ENCODE data around the gene FANCE.
"Not testable (repeated sequence)": the region's sequence is repeated elsewhere in the genome, so short reads cannot be mapped to it uniquely, and the experiment has no call there.

FANCE gene

GRCh38 chr6:35426074-35426473 is 26.1 kb upstream of the FANCE start:
- Mint-ChIP-seq H3K9me3 (no peaks in the 10 kb centered on the region), H3K27me3 (no peaks in the 10 kb centered on the region), H3K36me3 (peaks cover 24% of the 10 kb centered on the region), H3K4me3 (no peak overlapping the region), H3K27ac (no peak overlapping the region), H3K4me1 (no peaks in the 10 kb centered on the region)

GRCh38 chr6:35427435-35427834 is 24.7 kb upstream of the FANCE start:
- Mint-ChIP-seq H3K36me3 (peaks cover 21% of the 10 kb centered on the region), H3K4me3 (no peak overlapping the region), H3K27me3 (no peaks in the 10 kb centered on the region), H3K9me3 (no peaks in the 10 kb centered on the region), H3K27ac (no peak overlapping the region), H3K4me1 (no peaks in the 10 kb centered on the region)

- Mint-ChIP-seq H3K4me1 (no peaks in the 10 kb centered on the region), H3K36me3 (peaks cover 21% of the 10 kb centered on the region), H3K27me3 (no peaks in the 10 kb centered on the region), H3K9me3 (no peaks in the 10 kb centered on the region), H3K27ac (no peak overlapping the region), H3K4me3 (no peak overlapping the region)
These were observed 24.3 kb upstream of the FANCE start for GRCh38 chr6:35427851-35428321.

GRCh38 chr6:35428421-35429149 is 23.6 kb upstream of the FANCE start:
- H3K9me3 Mint-ChIP-seq, result no peaks in the 10 kb centered on the region
- no peak overlapping the region for H3K27ac Mint-ChIP-seq
- peaks cover 20% of the 10 kb centered on the region for H3K36me3 Mint-ChIP-seq
- H3K4me1 Mint-ChIP-seq, result no peaks in the 10 kb centered on the region
- no peaks in the 10 kb centered on the region for H3K27me3 Mint-ChIP-seq
- H3K4me3 Mint-ChIP-seq, result no peak overlapping the region

- H3K9me3 Mint-ChIP-seq, result no peaks in the 10 kb centered on the region
- H3K4me1 Mint-ChIP-seq, result no peaks in the 10 kb centered on the region
- H3K27ac Mint-ChIP-seq, result no peak overlapping the region
- no peak overlapping the region for H3K4me3 Mint-ChIP-seq
- H3K27me3 Mint-ChIP-seq, result no peaks in the 10 kb centered on the region
- H3K36me3 Mint-ChIP-seq, result peaks cover 20% of the 10 kb centered on the region
These were observed 22.7 kb upstream of the FANCE start for GRCh38 chr6:35429463-35429862.

- Mint-ChIP-seq H3K27ac (no peak overlapping the region), H3K4me3 (no peak overlapping the region), H3K9me3 (no peaks in the 10 kb centered on the region), H3K4me1 (no peaks in the 10 kb centered on the region), H3K27me3 (no peaks in the 10 kb centered on the region), H3K36me3 (peaks cover 12% of the 10 kb centered on the region)
These were observed 19.8 kb upstream of the FANCE start for GRCh38 chr6:35432291-35432690.

- not testable (repeated sequence) for H3K27ac Mint-ChIP-seq, H3K4me1 Mint-ChIP-seq, H3K4me3 Mint-ChIP-seq, H3K27me3 Mint-ChIP-seq, H3K9me3 Mint-ChIP-seq
- peaks cover 12% of the 10 kb centered on the region for H3K36me3 Mint-ChIP-seq
These were observed 19.4 kb upstream of the FANCE start for GRCh38 chr6:35432702-35433101.

GRCh38 chr6:35435074-35435837 is 16.9 kb upstream of the FANCE start:
- no peaks in the 10 kb centered on the region for H3K4me1 Mint-ChIP-seq
- no peaks in the 10 kb centered on the region for H3K27me3 Mint-ChIP-seq
- no peaks in the 10 kb centered on the region for H3K9me3 Mint-ChIP-seq
- no peaks in the 10 kb centered on the region for H3K36me3 Mint-ChIP-seq
- no peak overlapping the region for H3K27ac Mint-ChIP-seq
- H3K4me3 Mint-ChIP-seq, result no peak overlapping the region

- Mint-ChIP-seq H3K27ac (no peak overlapping the region), H3K4me1 (no peaks in the 10 kb centered on the region)
These were observed 15.9 kb upstream of the FANCE start for GRCh38 chr6:35436071-35436857.

GRCh38 chr6:35438378-35439065 is 13.6 kb upstream of the FANCE start:
- not testable (repeated sequence) for H3K9me3 Mint-ChIP-seq, H3K4me1 Mint-ChIP-seq, H3K27ac Mint-ChIP-seq

More at GRCh38 chr6:35436071-35436857, 15.9 kb upstream of the FANCE start:
- H3K36me3 Mint-ChIP-seq, result no peaks in the 10 kb centered on the region
- no peaks in the 10 kb centered on the region for H3K9me3 Mint-ChIP-seq
- H3K4me3 Mint-ChIP-seq, result no peak overlapping the region
- no peaks in the 10 kb centered on the region for H3K27me3 Mint-ChIP-seq

GRCh38 chr6:35439308-35439707 is 12.8 kb upstream of the FANCE start:
- Mint-ChIP-seq H3K4me3 (no peak overlapping the region), H3K9me3 (no peaks in the 10 kb centered on the region), H3K36me3 (no peaks in the 10 kb centered on the region), H3K27me3 (no peaks in the 10 kb centered on the region), H3K4me1 (no peaks in the 10 kb centered on the region), H3K27ac (no peak overlapping the region)

More at GRCh38 chr6:35438378-35439065, 13.6 kb upstream of the FANCE start:
- H3K36me3 Mint-ChIP-seq, H3K4me3 Mint-ChIP-seq, H3K27me3 Mint-ChIP-seq: not testable (repeated sequence)

GRCh38 chr6:35441205-35441604 is 10.9 kb upstream of the FANCE start:
- Mint-ChIP-seq H3K9me3 (no peaks in the 10 kb centered on the region), H3K4me1 (peaks cover 5% of the 10 kb centered on the region), H3K4me3 (no peak overlapping the region), H3K27ac (no peak overlapping the region), H3K27me3 (no peaks in the 10 kb centered on the region), H3K36me3 (no peaks in the 10 kb centered on the region)

GRCh38 chr6:35441642-35442041 is 10.5 kb upstream of the FANCE start:
- H3K4me3 Mint-ChIP-seq, result no peak overlapping the region
- H3K9me3 Mint-ChIP-seq, result no peaks in the 10 kb centered on the region
- H3K4me1 Mint-ChIP-seq, result peaks cover 5% of the 10 kb centered on the region
- H3K27ac Mint-ChIP-seq, result no peak overlapping the region
- H3K36me3 Mint-ChIP-seq, result no peaks in the 10 kb centered on the region
- no peaks in the 10 kb centered on the region for H3K27me3 Mint-ChIP-seq

- Mint-ChIP-seq H3K27me3 (no peaks in the 10 kb centered on the region), H3K4me1 (peaks cover 5% of the 10 kb centered on the region), H3K27ac (no peak overlapping the region), H3K36me3 (no peaks in the 10 kb centered on the region), H3K4me3 (no peak overlapping the region), H3K9me3 (no peaks in the 10 kb centered on the region)
These were observed 9.4 kb upstream of the FANCE start for GRCh38 chr6:35442693-35443092.

GRCh38 chr6:35443341-35444030 is 8.7 kb upstream of the FANCE start:
- Mint-ChIP-seq H3K4me1 (peaks cover 5% of the 10 kb centered on the region), H3K9me3 (no peaks in the 10 kb centered on the region), H3K4me3 (no peak overlapping the region), H3K36me3 (no peaks in the 10 kb centered on the region), H3K27me3 (no peaks in the 10 kb centered on the region), H3K27ac (no peak overlapping the region)
